ENCODE data around the gene TBC1D7. TPM values are rescaled to one million over a fixed set of nuclear protein-coding genes. Genes with fewer than 3 reads are reported as not detected.

Gene TBC1D7
- total RNA-seq, 1 donor from 2014 or later, result 27.9 TPM

DNA sequence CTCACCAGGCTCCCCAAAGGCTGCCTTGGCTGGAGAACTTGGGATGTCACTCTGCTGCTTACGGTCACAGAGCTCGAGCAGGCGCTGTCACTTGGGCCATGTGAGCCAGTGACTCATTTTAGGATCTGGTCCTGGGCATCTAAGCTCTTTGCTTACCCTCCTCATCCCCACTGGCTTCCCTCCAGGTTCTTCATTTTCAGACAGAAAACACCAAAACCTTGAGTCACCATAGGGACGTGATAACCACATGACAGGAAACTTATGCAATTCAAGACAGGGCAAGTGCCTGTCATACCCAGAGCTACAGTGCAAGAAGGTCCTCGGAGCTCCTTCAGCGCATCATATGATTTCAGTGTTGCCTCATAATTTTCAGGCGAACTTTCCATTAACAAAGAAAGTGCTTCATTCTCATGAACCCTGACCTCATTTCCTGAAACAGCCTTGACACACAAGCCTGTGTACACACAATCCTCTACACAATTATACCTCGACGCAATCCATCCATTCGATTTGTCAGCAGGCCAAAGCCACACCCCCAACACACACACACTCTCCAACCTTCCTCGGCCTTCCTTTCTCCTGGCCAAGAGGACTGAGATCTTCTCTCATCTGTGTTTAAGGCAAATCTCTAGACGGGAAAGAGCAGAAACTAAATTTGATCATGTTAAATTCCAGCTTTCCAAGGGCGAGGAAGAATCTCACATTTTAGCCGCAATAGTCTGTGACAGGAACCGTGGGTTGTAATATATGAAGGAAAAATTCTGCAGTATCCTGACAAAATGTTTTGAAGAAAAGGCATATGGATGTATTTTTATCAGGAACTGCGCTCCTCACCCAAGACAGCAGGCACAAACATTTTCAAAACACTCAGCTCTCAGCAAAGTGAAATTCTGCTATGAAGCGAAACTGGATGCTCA is 25.3 kb downstream of the TBC1D7 start:
- H3K4me3 ChIP-seq (ENCODE audit: insufficient read depth, low read depth, low read length), result no peak overlapping the region
- H3K27me3 ChIP-seq (ENCODE audit: insufficient read depth, low read length), result no peaks in the 10 kb centered on the region
- H3K27me3 Mint-ChIP-seq (ENCODE audit: low read depth, unreplicated experiment), result no peaks in the 10 kb centered on the region
- H3K9ac ChIP-seq (ENCODE audit: low read length), result peak overlapping the region; percentile 61
- peaks cover 32% of the 10 kb centered on the region for H3K36me3 Mint-ChIP-seq (ENCODE audit: low read depth, unreplicated experiment)
- TF ChIP-seq, protein P1, sequence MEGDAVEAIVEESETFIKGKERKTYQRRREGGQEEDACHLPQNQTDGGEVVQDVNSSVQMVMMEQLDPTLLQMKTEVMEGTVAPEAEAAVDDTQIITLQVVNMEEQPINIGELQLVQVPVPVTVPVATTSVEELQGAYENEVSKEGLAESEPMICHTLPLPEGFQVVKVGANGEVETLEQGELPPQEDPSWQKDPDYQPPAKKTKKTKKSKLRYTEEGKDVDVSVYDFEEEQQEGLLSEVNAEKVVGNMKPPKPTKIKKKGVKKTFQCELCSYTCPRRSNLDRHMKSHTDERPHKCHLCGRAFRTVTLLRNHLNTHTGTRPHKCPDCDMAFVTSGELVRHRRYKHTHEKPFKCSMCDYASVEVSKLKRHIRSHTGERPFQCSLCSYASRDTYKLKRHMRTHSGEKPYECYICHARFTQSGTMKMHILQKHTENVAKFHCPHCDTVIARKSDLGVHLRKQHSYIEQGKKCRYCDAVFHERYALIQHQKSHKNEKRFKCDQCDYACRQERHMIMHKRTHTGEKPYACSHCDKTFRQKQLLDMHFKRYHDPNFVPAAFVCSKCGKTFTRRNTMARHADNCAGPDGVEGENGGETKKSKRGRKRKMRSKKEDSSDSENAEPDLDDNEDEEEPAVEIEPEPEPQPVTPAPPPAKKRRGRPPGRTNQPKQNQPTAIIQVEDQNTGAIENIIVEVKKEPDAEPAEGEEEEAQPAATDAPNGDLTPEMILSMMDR (IDR thresholded peaks at IDR 0.05; ENCODE audit: insufficient read depth, low read depth, low read length), result no peak
- TF ChIP-seq EZH2 (IDR thresholded peaks at IDR 0.05; ENCODE audit: insufficient read depth, low read length), result no peak
- peak overlapping the region; percentile 99 for H3K27ac Mint-ChIP-seq (ENCODE audit: unreplicated experiment)
- peaks cover 8% of the 10 kb centered on the region for H4K20me1 ChIP-seq (ENCODE audit: insufficient read depth, low read length)
- peaks cover 24% of the 10 kb centered on the region for H3K4me1 Mint-ChIP-seq (ENCODE audit: low read depth, unreplicated experiment)
- FAIRE-seq (peak; percentile 39), DNase-seq (ENCODE audit: low read depth) (peak; percentile 92)
- H3K4me3 Mint-ChIP-seq (ENCODE audit: unreplicated experiment), result peak overlapping the region; percentile 17
- peaks cover 2% of the 10 kb centered on the region for H3K79me2 ChIP-seq (ENCODE audit: insufficient read depth, low read length)
- peaks cover 30% of the 10 kb centered on the region for H3K4me1 ChIP-seq (ENCODE audit: insufficient read depth, low read length)
- no peaks in the 10 kb centered on the region for H3K9me3 ChIP-seq (ENCODE audit: insufficient read depth, low read depth, low read length)
- peak overlapping the region; percentile 13 for H2AFZ ChIP-seq (ENCODE audit: low read depth, low read length)
- no peaks in the 10 kb centered on the region for H3K9me3 Mint-ChIP-seq (ENCODE audit: unreplicated experiment)
- H3K4me2 ChIP-seq (ENCODE audit: low read length), result peak overlapping the region; percentile 66
- peaks cover 14% of the 10 kb centered on the region for H3K36me3 ChIP-seq (ENCODE audit: insufficient read depth, low read length)
- H3K27ac ChIP-seq (ENCODE audit: low read depth, low read length), result peak overlapping the region; percentile 72

- TF ChIP-seq, protein P1 (IDR thresholded peaks at IDR 0.05; ENCODE audit: insufficient read depth, low read depth, low read length), result no peak
- no peak for TF ChIP-seq EZH2 (IDR thresholded peaks at IDR 0.05; ENCODE audit: insufficient read depth, low read length)
- peaks cover 2% of the 10 kb centered on the region for H3K79me2 ChIP-seq (ENCODE audit: insufficient read depth, low read length)
- H2AFZ ChIP-seq (ENCODE audit: low read depth, low read length), result no peak overlapping the region
- DNase-seq (ENCODE audit: low read depth) (no peak), FAIRE-seq (no peak)
- Mint-ChIP-seq H3K9me3 (ENCODE audit: unreplicated experiment) (no peaks in the 10 kb centered on the region), H3K36me3 (ENCODE audit: low read depth, unreplicated experiment) (peaks cover 31% of the 10 kb centered on the region), H3K4me1 (ENCODE audit: low read depth, unreplicated experiment) (peaks cover 20% of the 10 kb centered on the region), H3K27ac (ENCODE audit: unreplicated experiment) (peak overlapping the region; percentile 99), H3K27me3 (ENCODE audit: low read depth, unreplicated experiment) (no peaks in the 10 kb centered on the region), H3K4me3 (ENCODE audit: unreplicated experiment) (no peak overlapping the region)
- H3K9ac ChIP-seq (ENCODE audit: low read length), result peak overlapping the region; percentile 49
- H3K9me3 ChIP-seq (ENCODE audit: insufficient read depth, low read depth, low read length), result no peaks in the 10 kb centered on the region
- peak overlapping the region; percentile 66 for H3K4me2 ChIP-seq (ENCODE audit: low read length)
- no peak overlapping the region for H3K4me3 ChIP-seq (ENCODE audit: insufficient read depth, low read depth, low read length)
- peaks cover 8% of the 10 kb centered on the region for H4K20me1 ChIP-seq (ENCODE audit: insufficient read depth, low read length)
- peaks cover 11% of the 10 kb centered on the region for H3K36me3 ChIP-seq (ENCODE audit: insufficient read depth, low read length)
- H3K27me3 ChIP-seq (ENCODE audit: insufficient read depth, low read length), result no peaks in the 10 kb centered on the region
- peak overlapping the region; percentile 25 for H3K27ac ChIP-seq (ENCODE audit: low read depth, low read length)
- peaks cover 30% of the 10 kb centered on the region for H3K4me1 ChIP-seq (ENCODE audit: insufficient read depth, low read length)
Observed at GRCh38 chr6:13302291-13302690, 26.0 kb downstream of the TBC1D7 start.
